AG08395 (cell line): ENCODE measurements around the gene BABAM1.

ENCODE experiments used
- DNase-seq: peaks from one replicate; pipeline ENCODE4 v3.0.0; 2012; ENCODE audit warnings: mixed read lengths, low spot score

BABAM1 gene

GRCh38 chr19:17303940-17304267 lies 36.7 kb downstream of the BABAM1 start:
- DNase-seq: no peak

- DNase-seq: no peak
Measured at GRCh38 chr19:17304386-17305215, 37.4 kb downstream of the BABAM1 start.

- no peak for DNase-seq
Measured at GRCh38 chr19:17305216-17305516, 37.9 kb downstream of the BABAM1 start.

GRCh38 chr19:17305517-17306284 lies 38.5 kb downstream of the BABAM1 start, which contains the start of gene MRPL34:
Gene MRPL34, plus strand, starts transcription at chr19:17305872. Its CDS starts 21 bp downstream, at chr19:17305893.
- DNase-seq: peak; percentile 92

GRCh38 chr19:17306285-17306714 lies 39.1 kb downstream of the BABAM1 start:
- DNase-seq: no peak

GRCh38 chr19:17307876-17308377 lies 40.7 kb downstream of the BABAM1 start:
- DNase-seq: no peak

GRCh38 chr19:17309198-17309964 lies 42.1 kb downstream of the BABAM1 start, which contains the start of gene DDA1:
Gene DDA1, plus strand, starts transcription at chr19:17309563. Its CDS starts 92 bp downstream, at chr19:17309655.
- peak; percentile 98 for DNase-seq

GRCh38 chr19:17309965-17310461 lies 42.8 kb downstream of the BABAM1 start:
- DNase-seq: no peak

- peak; percentile 59 for DNase-seq
Measured at GRCh38 chr19:17311455-17312188, 44.4 kb downstream of the BABAM1 start.

- DNase-seq: no peak
Measured at GRCh38 chr19:17312189-17313113, 45.2 kb downstream of the BABAM1 start.

GRCh38 chr19:17314007-17314593 lies 46.9 kb downstream of the BABAM1 start:
- no peak for DNase-seq

- no peak for DNase-seq
Measured at GRCh38 chr19:17318966-17319365, 51.7 kb downstream of the BABAM1 start.

- no peak for DNase-seq
Measured at GRCh38 chr19:17319473-17320238, 52.4 kb downstream of the BABAM1 start.

GRCh38 chr19:17320435-17320834 lies 53.2 kb downstream of the BABAM1 start:
- no peak for DNase-seq

GRCh38 chr19:17321655-17322489 lies 54.6 kb downstream of the BABAM1 start:
- DNase-seq: no peak

GRCh38 chr19:17322854-17323253 lies 55.6 kb downstream of the BABAM1 start:
- no peak for DNase-seq

GRCh38 chr19:17323300-17323963 lies 56.2 kb downstream of the BABAM1 start:
- no peak for DNase-seq

GRCh38 chr19:17323964-17324332 lies 56.7 kb downstream of the BABAM1 start:
- no peak for DNase-seq
